GM23338 (cell line): ENCODE data around the gene DAPL1. TPM values are rescaled to one million over a fixed set of nuclear protein-coding genes. Genes with fewer than 3 reads are reported as not detected.

Experiments used
- ATAC-seq: fragments of 200-7000 bp; cut with Tn5 transposase; 3 replicates; pipeline ENCODE4 v1.9.1; 2020
- DNase-seq: peaks from one replicate; pipeline ENCODE4 v3.0.0-alpha.2; 2015; ENCODE audit warnings: low spot score
- H2AFZ ChIP-seq: fragments of 200-600 bp; sonication (generic); 2 replicates; pipeline ENCODE4 v1.8.0; 2016; ENCODE audit warnings: antibody characterized with exemption, mild to moderate bottlenecking, moderate library complexity
- H3F3A ChIP-seq: fragments of 200-600 bp; sonication (generic); replicated peaks from 2 replicates; pipeline ENCODE4 v1.8.0; 2017; ENCODE audit warnings: antibody characterized with exemption, mixed run types, low read depth
- H3K27ac ChIP-seq: fragments of 200-600 bp; sonication (generic); 2 replicates; pipeline ENCODE4 v1.6.1; 2016; ENCODE audit warnings: low read depth
- H3K27me3 ChIP-seq: fragments of 200-600 bp; sonication (generic); 2 replicates; pipeline ENCODE4 v1.8.0; 2016; ENCODE audit warnings: mild to moderate bottlenecking, mixed run types, moderate library complexity; ENCODE audit not compliant: insufficient read depth
- H3K36me3 ChIP-seq: fragments of 200-600 bp; sonication (generic); 2 replicates; pipeline ENCODE4 v1.8.0; 2016; ENCODE audit warnings: mild to moderate bottlenecking; ENCODE audit not compliant: insufficient read depth
- H3K4me1 ChIP-seq: fragments of 200-600 bp; sonication (generic); 2 replicates; pipeline ENCODE4 v1.8.0; 2016; ENCODE audit warnings: mild to moderate bottlenecking, moderate library complexity; ENCODE audit not compliant: insufficient read depth
- H3K4me2 ChIP-seq: fragments of 200-600 bp; sonication (generic); 2 replicates; pipeline ENCODE4 v1.7.1; 2017; ENCODE audit warnings: mixed run types
- H3K4me3 ChIP-seq: fragments of 200-600 bp; sonication (generic); 2 replicates; pipeline ENCODE4 v1.6.1; 2016; ENCODE audit warnings: mixed run types
- H3K79me2 ChIP-seq: fragments of 200-600 bp; sonication (generic); replicated peaks from 2 replicates; pipeline ENCODE4 v1.8.0; 2017; ENCODE audit warnings: mild to moderate bottlenecking; ENCODE audit not compliant: insufficient read depth
- H3K9me2 ChIP-seq: fragments of 200-600 bp; sonication (generic); 2 replicates; pipeline ENCODE4 v1.8.0; 2017; ENCODE audit not compliant: insufficient read depth
- H4K20me1 ChIP-seq: fragments of 200-600 bp; sonication (generic); replicated peaks from 2 replicates; pipeline ENCODE4 v1.8.0; 2017; ENCODE audit warnings: mild to moderate bottlenecking; ENCODE audit not compliant: insufficient read depth
- H3K27ac Mint-ChIP-seq: 2 replicates; pipeline ENCODE4 v1.8.0; 2020; ENCODE audit warnings: inconsistent platforms, mild to moderate bottlenecking, moderate library complexity, mixed read lengths
- H3K27me3 Mint-ChIP-seq: 3 replicates; pipeline ENCODE4 v1.8.0; 2022; ENCODE audit warnings: low read depth, mild to moderate bottlenecking, moderate library complexity, mixed read lengths, inconsistent platforms; ENCODE audit not compliant: insufficient read depth, poor library complexity
- H3K36me3 Mint-ChIP-seq: 3 replicates; pipeline ENCODE4 v1.8.0; 2021; ENCODE audit warnings: low read depth, mild to moderate bottlenecking, inconsistent platforms, moderate library complexity, mixed read lengths
- H3K4me1 Mint-ChIP-seq: 3 replicates; pipeline ENCODE4 v1.8.0; 2020; ENCODE audit warnings: mild to moderate bottlenecking, inconsistent platforms, mixed read lengths
- H3K4me3 Mint-ChIP-seq: 3 replicates; pipeline ENCODE4 v1.8.0; 2021; ENCODE audit warnings: moderate library complexity, mild to moderate bottlenecking, inconsistent platforms, mixed read lengths
- H3K9me3 Mint-ChIP-seq: 3 replicates; pipeline ENCODE4 v1.8.0; 2020; ENCODE audit warnings: moderate library complexity, mild to moderate bottlenecking, inconsistent platforms, mixed read lengths
- CREB1 ChIP-seq: fragments of 250-450 bp; sonication (Bioruptor Pico); IDR thresholded peaks from 2 replicates; pipeline ENCODE4 v1.5.0; 2020; ENCODE audit warnings: low read depth, mild to moderate bottlenecking, moderate library complexity
- EZH2 ChIP-seq: fragments of 200-600 bp; sonication (generic); IDR thresholded peaks from one replicate; pipeline ENCODE4 v1.8.0; 2017; ENCODE audit warnings: antibody characterized with exemption, mild to moderate bottlenecking, low read depth; ENCODE audit not compliant: unreplicated experiment
- EZH2phosphoT487 ChIP-seq: fragments of 200-600 bp; sonication (generic); IDR thresholded peaks from one replicate; pipeline ENCODE4 v1.8.1; 2018; ENCODE audit warnings: antibody characterized with exemption; ENCODE audit not compliant: unreplicated experiment
- JUNB ChIP-seq: IDR thresholded peaks from one replicate; pipeline ENCODE4 v1.6.1; 2016; ENCODE audit warnings: antibody characterized with exemption; ENCODE audit not compliant: unreplicated experiment
- NANOG ChIP-seq: IDR thresholded peaks from 2 replicates; pipeline ENCODE4 v1.6.1; 2016; ENCODE audit warnings: antibody characterized with exemption, borderline replicate concordance
- POLR2AphosphoS5 ChIP-seq: IDR thresholded peaks from 2 replicates; pipeline ENCODE4 v1.6.1; 2016; ENCODE audit warnings: antibody characterized with exemption, low read depth
- STAT1 ChIP-seq: IDR thresholded peaks from one replicate; pipeline ENCODE4 v1.6.1; 2016; ENCODE audit warnings: antibody characterized with exemption; ENCODE audit not compliant: unreplicated experiment
- ZNF114 ChIP-seq: fragments of 250-450 bp; sonication (Bioruptor Pico); IDR thresholded peaks from 2 replicates; pipeline ENCODE4 v1.5.0; 2020; ENCODE audit warnings: mild to moderate bottlenecking, moderate library complexity
- ZNF331 ChIP-seq: fragments of 250-450 bp; sonication (Bioruptor Pico); IDR thresholded peaks from 2 replicates; pipeline ENCODE4 v1.5.0; 2020; ENCODE audit warnings: low read depth, mild to moderate bottlenecking, moderate library complexity
- polyA plus RNA-seq: library from polyadenylated mRNA; unstranded; fragments of >200 nt; fragmentation: Nextera tagmentation; extraction: Ambion mirVana; gene quantifications from 2 replicates; pipeline ENCODE4 v1.2.1, GENCODE V29; 2016
- total RNA-seq: library from RNA; depleted of rRNA; stranded (reverse); fragments of >200 nt; shearing (Covaris generic); gene quantifications from 2 replicates; pipeline ENCODE4 v1.2.3, GENCODE V29; 2014
- TF ChIP-seq, protein P1 (sequence below): IDR thresholded peaks from one replicate; pipeline ENCODE4 v1.6.1; 2018; ENCODE audit warnings: antibody characterized with exemption; ENCODE audit not compliant: unreplicated experiment
- TF ChIP-seq, protein P2 (sequence below): IDR thresholded peaks from 2 replicates; pipeline ENCODE4 v1.6.1; 2016; ENCODE audit warnings: antibody characterized with exemption
- TF ChIP-seq, protein P3 (sequence below): fragments of 250-450 bp; sonication (Bioruptor Pico); IDR thresholded peaks from 2 replicates; pipeline ENCODE4 v1.5.0; 2020; ENCODE audit warnings: mild to moderate bottlenecking, moderate library complexity
- TF ChIP-seq, protein P4 (sequence below), 2 experiments: fragments of 200-600 bp in 1 of 2; sonication (generic) in 1 of 2; conservative IDR thresholded peaks; 2 replicates each; pipeline versions ENCODE4 v1.5.1 to v1.6.1; 2016 to 2017; ENCODE audit warnings: antibody characterized with exemption in 2 of 2, low read depth in 2 of 2, mild to moderate bottlenecking in 2 of 2, moderate library complexity in 1 of 2

DAPL1 gene
- total and polyA plus RNA-seq, 2 experiments from 2014 or later = not detected

DNA sequence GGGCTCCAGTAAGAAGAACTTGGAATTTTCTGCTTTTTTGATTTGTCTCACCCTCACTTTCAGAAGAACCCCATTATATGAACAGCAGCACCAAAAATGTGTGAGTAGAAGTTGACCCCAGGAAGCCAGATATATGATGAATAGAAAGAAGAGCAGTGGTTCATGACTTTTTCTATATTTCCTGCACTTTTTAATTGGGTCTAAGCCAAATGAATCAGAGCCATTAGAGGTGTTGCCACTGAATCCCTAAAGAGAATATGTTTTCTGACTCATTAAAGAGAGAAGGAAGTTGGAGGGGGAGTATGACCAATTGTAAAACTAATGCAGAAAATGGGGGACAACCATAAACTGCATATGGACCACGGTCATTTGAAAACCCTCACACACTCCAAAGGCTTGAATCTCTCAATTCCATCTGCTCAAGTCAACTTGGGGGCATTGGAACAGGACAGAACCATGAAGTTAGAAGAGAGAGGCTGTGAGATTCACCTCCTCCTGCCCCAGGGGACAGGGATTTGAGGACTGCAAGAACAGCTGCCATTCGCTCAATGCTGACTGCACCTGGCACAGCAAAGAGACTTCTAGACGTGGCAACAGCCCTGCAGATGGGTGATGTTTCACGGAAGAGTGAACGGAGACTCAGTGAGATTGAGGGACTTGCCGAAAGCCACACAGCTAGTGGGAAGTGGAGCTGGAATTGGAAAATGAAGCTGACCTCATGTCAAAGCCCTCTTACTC is 3.0 kb downstream of the DAPL1 start:
- H3F3A ChIP-seq = no peaks in the 10 kb centered on the region
- Mint-ChIP-seq H3K27ac (no peak overlapping the region), H3K4me3 (no peak overlapping the region), H3K4me1 (peaks cover 20% of the 10 kb centered on the region), H3K36me3 (no peaks in the 10 kb centered on the region), H3K27me3 (no peaks in the 10 kb centered on the region), H3K9me3 (no peaks in the 10 kb centered on the region)
- no peaks in the 10 kb centered on the region for H4K20me1 ChIP-seq
- DNase-seq (no peak), ATAC-seq (no peak)
- H3K36me3 ChIP-seq = no peaks in the 10 kb centered on the region
- no peak overlapping the region for H3K27ac ChIP-seq
- H3K9me2 ChIP-seq = no peaks in the 10 kb centered on the region
- TF ChIP-seq JUNB (no peak), EZH2phosphoT487 (no peak), ZNF331 (CRISPR knock-in tag) (no peak), ZNF114 (CRISPR knock-in tag) (no peak), NANOG (no peak), POLR2AphosphoS5 (no peak), EZH2 (no peak), CREB1 (CRISPR knock-in tag) (no peak), STAT1 (no peak)
- TF ChIP-seq, protein P1, sequence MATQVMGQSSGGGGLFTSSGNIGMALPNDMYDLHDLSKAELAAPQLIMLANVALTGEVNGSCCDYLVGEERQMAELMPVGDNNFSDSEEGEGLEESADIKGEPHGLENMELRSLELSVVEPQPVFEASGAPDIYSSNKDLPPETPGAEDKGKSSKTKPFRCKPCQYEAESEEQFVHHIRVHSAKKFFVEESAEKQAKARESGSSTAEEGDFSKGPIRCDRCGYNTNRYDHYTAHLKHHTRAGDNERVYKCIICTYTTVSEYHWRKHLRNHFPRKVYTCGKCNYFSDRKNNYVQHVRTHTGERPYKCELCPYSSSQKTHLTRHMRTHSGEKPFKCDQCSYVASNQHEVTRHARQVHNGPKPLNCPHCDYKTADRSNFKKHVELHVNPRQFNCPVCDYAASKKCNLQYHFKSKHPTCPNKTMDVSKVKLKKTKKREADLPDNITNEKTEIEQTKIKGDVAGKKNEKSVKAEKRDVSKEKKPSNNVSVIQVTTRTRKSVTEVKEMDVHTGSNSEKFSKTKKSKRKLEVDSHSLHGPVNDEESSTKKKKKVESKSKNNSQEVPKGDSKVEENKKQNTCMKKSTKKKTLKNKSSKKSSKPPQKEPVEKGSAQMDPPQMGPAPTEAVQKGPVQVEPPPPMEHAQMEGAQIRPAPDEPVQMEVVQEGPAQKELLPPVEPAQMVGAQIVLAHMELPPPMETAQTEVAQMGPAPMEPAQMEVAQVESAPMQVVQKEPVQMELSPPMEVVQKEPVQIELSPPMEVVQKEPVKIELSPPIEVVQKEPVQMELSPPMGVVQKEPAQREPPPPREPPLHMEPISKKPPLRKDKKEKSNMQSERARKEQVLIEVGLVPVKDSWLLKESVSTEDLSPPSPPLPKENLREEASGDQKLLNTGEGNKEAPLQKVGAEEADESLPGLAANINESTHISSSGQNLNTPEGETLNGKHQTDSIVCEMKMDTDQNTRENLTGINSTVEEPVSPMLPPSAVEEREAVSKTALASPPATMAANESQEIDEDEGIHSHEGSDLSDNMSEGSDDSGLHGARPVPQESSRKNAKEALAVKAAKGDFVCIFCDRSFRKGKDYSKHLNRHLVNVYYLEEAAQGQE = no peak
- TF ChIP-seq, protein P2, sequence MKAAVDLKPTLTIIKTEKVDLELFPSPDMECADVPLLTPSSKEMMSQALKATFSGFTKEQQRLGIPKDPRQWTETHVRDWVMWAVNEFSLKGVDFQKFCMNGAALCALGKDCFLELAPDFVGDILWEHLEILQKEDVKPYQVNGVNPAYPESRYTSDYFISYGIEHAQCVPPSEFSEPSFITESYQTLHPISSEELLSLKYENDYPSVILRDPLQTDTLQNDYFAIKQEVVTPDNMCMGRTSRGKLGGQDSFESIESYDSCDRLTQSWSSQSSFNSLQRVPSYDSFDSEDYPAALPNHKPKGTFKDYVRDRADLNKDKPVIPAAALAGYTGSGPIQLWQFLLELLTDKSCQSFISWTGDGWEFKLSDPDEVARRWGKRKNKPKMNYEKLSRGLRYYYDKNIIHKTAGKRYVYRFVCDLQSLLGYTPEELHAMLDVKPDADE = no peak
- TF ChIP-seq, protein P3, sequence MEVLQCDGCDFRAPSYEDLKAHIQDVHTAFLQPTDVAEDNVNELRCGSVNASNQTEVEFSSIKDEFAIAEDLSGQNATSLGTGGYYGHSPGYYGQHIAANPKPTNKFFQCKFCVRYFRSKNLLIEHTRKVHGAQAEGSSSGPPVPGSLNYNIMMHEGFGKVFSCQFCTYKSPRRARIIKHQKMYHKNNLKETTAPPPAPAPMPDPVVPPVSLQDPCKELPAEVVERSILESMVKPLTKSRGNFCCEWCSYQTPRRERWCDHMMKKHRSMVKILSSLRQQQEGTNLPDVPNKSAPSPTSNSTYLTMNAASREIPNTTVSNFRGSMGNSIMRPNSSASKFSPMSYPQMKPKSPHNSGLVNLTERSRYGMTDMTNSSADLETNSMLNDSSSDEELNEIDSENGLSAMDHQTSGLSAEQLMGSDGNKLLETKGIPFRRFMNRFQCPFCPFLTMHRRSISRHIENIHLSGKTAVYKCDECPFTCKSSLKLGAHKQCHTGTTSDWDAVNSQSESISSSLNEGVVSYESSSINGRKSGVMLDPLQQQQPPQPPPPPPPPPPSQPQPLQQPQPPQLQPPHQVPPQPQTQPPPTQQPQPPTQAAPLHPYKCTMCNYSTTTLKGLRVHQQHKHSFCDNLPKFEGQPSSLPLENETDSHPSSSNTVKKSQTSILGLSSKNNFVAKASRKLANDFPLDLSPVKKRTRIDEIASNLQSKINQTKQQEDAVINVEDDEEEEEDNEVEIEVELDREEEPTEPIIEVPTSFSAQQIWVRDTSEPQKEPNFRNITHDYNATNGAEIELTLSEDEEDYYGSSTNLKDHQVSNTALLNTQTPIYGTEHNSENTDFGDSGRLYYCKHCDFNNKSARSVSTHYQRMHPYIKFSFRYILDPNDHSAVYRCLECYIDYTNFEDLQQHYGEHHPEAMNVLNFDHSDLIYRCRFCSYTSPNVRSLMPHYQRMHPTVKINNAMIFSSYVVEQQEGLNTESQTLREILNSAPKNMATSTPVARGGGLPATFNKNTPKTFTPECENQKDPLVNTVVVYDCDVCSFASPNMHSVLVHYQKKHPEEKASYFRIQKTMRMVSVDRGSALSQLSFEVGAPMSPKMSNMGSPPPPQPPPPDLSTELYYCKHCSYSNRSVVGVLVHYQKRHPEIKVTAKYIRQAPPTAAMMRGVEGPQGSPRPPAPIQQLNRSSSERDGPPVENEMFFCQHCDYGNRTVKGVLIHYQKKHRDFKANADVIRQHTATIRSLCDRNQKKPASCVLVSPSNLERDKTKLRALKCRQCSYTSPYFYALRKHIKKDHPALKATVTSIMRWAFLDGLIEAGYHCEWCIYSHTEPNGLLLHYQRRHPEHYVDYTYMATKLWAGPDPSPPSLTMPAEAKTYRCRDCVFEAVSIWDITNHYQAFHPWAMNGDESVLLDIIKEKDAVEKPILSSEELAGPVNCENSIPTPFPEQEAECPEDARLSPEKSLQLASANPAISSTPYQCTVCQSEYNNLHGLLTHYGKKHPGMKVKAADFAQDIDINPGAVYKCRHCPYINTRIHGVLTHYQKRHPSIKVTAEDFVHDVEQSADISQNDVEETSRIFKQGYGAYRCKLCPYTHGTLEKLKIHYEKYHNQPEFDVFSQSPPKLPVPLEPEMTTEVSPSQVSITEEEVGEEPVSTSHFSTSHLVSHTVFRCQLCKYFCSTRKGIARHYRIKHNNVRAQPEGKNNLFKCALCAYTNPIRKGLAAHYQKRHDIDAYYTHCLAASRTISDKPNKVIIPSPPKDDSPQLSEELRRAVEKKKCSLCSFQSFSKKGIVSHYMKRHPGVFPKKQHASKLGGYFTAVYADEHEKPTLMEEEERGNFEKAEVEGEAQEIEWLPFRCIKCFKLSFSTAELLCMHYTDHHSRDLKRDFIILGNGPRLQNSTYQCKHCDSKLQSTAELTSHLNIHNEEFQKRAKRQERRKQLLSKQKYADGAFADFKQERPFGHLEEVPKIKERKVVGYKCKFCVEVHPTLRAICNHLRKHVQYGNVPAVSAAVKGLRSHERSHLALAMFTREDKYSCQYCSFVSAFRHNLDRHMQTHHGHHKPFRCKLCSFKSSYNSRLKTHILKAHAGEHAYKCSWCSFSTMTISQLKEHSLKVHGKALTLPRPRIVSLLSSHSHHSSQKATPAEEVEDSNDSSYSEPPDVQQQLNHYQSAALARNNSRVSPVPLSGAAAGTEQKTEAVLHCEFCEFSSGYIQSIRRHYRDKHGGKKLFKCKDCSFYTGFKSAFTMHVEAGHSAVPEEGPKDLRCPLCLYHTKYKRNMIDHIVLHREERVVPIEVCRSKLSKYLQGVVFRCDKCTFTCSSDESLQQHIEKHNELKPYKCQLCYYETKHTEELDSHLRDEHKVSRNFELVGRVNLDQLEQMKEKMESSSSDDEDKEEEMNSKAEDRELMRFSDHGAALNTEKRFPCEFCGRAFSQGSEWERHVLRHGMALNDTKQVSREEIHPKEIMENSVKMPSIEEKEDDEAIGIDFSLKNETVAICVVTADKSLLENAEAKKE = no peak
- TF ChIP-seq, protein P4, sequence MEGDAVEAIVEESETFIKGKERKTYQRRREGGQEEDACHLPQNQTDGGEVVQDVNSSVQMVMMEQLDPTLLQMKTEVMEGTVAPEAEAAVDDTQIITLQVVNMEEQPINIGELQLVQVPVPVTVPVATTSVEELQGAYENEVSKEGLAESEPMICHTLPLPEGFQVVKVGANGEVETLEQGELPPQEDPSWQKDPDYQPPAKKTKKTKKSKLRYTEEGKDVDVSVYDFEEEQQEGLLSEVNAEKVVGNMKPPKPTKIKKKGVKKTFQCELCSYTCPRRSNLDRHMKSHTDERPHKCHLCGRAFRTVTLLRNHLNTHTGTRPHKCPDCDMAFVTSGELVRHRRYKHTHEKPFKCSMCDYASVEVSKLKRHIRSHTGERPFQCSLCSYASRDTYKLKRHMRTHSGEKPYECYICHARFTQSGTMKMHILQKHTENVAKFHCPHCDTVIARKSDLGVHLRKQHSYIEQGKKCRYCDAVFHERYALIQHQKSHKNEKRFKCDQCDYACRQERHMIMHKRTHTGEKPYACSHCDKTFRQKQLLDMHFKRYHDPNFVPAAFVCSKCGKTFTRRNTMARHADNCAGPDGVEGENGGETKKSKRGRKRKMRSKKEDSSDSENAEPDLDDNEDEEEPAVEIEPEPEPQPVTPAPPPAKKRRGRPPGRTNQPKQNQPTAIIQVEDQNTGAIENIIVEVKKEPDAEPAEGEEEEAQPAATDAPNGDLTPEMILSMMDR (conservative IDR thresholded peaks at IDR 0.05; ENCODE audit: low read depth in 2 of 2) = no peak
- H3K79me2 ChIP-seq = no peaks in the 10 kb centered on the region
- no peak overlapping the region for H3K4me2 ChIP-seq
- H2AFZ ChIP-seq = peak overlapping the region; percentile 18; the same call in 1 of the 2 replicates
- no peak overlapping the region for H3K4me3 ChIP-seq
- H3K27me3 ChIP-seq = no peaks in the 10 kb centered on the region
- H3K4me1 ChIP-seq = peaks cover 11% of the 10 kb centered on the region
